NCI-H345 treated with DMSO at 0.1 percent for 48 hours (cell line): ENCODE results near the gene GOT1.
A peak's percentile ranks its signal among the peaks of the same experiment; 100 is the strongest.

Experiments used
- DNase-seq: peaks from one replicate; lab custom pipeline; 2025; ENCODE audit not compliant: unreplicated experiment; lab: John Stamatoyannopoulos, UW

Gene GOT1

DNA sequence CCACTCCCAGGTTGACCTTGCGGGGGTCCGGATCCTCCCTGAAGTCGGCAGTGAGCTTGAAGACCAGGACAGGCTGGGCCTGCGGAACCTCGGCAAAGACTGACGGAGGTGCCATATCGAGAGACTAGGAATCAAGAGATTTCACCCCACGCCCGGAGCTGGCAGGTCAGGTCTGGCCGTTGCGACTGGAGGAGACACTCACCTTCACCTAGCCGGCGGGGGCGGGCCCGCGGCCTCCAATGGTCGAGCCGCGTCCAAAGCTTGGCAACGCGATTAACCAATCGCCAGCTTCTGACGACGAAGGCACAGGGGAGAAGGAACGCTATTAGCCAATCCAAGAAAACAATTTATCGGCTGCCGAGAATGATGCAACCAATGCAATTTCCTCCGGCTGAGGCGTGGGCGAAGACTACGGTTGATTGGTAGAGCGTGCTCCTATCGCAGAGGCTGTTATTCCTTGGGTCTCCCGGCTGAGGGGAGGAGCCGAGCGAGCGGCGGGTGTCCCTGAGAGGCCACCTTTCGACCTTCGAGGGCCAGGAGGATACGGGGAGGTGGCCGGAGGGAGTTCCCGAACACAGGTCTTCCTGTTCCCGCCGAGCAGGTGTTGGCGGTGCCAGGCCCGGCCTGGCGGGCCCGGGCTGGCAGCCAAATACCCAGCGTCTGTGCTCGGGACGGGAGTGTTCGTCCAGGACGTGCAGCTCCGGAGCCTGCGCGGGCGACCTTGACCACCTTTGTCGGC lies at the start of gene GOT1:
GOT1 (minus strand) TSS at position 174 of the 739 bp plus-strand sequence; CDS start at position 115, 59 bp downstream.
- DNase-seq = peak; percentile 87

DNA sequence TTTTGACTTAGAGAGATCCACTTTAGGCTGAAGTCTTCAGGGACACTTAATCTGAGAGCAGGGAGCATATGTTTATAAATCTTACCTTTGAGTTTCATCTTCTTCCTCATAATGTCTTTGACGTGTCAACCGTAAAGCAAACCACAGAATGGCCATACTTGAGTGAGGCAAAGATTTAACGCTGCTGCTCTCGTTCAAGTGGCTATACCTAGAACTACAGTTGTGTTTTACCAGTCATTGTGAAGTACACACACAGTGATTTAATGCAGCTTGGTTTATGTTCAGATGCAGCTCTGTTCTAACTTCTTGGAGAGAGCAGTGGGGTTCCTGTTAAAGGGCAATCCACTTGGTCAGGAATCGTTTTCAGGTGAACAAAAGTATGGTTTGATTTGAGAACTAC lies 39.9 kb upstream of the GOT1 start:
- no peak for DNase-seq

DNA sequence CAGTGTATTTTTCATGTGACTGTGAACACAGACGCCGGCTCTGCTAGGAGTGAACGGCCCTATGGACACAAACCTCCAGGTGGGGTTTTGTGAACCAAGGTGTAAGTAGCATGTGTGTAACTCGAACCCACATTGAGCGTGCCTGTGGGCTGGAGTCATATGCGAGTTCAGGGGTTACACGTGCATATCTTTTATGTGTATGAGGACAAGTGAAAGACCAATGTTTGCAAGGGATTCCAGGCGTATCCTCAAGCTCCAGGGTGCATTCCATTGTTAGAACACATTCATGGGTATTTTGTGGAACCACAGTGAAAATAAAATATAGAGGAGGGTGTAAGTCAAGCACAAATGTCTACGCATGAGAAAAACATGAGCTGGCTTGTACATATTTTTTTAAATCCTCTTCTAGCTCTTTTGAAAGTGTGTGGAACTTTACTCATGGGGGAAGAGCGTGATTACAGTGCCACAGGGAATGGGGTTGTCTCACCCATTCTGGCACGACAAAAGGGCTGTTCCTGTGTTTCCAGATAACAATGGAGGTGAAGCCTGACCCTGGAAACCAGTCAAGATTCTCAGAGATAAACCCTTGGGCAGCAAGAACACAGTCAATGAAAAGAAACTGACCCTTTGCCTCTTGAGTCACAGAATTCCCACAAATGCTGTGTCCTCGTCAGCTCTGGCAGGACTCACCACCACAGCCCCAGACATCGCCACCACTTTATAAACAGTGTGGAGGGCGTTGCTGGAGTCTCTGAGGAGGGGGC lies 37.0 kb upstream of the GOT1 start:
- no peak for DNase-seq

DNA sequence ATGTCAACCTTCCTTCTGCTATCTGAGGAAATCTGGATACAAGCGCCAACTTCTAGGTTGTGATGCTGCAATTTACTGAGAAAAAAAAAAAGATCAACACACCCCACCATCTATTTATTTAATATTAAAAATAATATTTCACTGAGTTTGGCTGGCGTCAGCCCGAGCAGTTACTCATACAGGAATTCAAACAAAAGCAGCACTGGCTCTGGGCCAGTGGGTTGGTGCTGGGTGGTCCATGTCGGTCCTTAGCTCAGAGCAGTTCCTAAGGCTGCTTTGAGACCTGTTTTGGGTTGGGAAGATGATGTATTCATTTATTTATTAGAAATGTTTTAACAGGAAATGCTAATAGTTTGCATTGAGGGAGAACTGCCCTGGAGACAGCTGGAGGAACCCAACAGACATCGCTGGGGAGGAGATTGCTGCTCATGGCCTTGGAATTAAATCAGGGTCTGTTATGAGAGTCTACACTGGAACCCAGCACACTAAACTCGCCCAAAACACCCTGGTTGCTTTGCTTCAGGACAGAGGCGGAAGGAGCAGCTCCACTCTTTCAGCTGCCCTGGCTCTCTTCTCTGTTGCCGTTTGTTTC lies 36.3 kb upstream of the GOT1 start:
- no peak for DNase-seq

DNA sequence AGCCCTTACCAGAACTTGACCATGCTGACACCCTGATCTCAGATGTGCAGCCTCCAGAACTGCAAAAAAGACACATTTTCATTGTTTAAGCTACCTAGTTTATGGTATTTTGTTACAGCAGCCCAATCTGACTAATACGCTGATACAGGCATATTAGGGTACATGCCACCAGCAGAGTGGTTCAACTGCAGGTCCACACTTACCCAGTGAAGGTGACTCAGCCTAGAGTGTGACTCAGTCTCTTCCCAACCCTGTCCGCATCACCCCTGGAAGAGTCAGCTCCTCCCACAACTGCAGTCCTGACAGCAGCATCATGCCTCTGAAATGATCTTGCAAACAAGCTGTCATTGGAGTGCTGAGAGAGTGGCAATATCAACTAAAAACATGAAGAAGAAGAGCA lies 30.8 kb upstream of the GOT1 start:
- DNase-seq = no peak

DNA sequence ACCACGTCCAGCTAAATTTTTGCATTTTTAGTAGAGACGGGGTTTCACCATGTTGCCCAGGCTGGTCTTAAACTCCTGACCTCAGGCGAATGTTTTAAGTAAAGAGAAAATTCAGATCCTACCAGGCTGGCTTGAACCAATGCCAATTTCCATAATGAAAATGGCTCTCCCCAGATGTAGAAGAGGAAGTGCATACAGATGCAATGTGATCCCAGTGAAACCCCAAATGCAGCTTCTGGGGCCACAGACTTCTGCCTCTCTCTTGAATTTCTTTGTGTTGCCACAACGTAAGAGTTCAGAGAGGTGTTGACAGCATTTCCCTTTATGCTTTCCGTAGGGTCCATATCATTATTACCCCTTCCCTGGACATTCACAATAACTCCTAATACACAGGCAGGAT lies 29.6 kb upstream of the GOT1 start:
- no peak for DNase-seq

DNA sequence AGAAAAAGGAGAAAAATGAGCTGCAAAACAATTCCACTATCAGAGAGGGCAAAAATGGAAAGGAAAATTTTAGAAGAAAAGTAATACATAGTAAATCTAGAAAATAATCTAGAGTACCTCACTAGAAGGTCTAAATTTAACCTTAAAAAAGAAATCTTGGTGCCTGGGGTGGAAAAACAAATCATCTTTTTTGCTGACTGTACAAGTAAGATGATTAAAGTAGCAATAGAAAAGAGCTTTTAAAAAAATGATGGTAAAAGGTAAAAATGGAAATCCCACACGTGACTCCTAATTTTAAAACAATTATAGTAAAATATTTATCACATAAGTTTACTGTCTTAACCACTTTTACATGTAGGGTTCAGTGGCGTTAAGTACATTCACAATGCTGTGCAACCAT lies 28.8 kb upstream of the GOT1 start:
- no peak for DNase-seq

DNA sequence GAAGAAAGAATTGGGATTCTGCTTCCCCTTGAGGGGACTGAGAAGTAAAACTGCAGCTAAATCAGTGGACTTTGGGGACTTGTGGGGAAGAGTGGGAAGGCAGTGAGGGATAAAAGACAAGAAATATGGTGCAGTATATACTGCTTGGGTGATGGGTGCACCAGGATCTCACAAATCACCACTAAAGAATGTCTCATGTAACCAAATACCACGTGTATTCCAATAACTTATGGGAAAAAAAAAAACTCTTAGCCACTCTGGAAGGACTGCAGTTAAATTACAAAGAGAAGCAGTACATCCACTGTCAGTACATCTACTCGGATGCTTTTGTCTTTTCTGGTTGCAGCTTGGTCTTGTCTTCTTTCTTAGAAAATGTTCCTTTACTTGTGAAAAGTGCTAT lies 27.4 kb upstream of the GOT1 start:
- DNase-seq = no peak

DNA sequence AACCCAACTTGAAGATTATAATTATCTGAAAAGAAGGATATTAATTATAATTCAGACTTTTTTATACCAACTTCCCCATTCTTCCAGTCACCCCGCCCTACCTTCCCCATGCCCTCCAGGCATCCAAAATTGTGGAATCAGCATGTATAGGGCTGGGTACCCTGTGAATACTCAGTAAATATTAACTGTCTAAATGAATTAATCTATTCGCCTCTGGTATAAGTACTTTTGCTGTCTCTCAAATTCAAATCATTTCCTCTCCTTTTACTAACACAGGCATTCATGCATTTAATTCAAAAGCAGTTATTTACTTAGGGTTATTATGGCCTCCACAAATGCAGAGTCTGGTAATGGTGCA lies 26.5 kb upstream of the GOT1 start:
- DNase-seq = no peak

DNA sequence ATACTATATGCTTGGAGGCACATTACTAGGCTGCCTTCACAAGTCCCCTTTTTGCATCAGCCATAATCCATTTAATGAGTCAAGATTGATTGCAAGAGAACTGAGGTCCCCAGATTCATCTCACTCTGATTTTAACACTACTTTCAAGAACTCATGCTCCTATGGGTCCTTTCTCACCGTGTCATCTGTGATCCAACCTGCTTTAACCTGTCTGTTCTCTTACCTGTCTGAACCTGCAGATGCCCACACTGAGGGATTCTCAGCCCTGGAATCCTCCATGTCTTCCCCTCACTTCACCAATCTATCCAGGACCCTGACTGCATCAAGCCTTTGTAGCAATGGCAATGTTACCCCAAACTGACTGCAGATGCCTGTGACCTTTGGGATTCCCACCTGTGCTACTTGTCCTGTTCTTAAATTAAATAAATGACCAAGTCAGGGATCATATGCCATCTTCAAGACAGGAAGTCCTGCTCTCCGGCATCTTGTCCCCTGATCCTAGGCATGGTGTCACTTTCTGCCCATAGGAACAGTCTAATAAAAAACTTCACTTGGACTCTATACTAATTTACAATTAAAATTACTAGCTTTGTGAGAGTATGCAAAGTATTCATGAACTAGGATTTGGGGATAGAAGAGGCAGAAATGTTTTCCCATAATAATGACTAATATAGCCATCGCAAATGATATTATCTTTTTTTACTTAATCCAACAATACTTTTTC lies 25.9 kb upstream of the GOT1 start:
- no peak for DNase-seq

DNA sequence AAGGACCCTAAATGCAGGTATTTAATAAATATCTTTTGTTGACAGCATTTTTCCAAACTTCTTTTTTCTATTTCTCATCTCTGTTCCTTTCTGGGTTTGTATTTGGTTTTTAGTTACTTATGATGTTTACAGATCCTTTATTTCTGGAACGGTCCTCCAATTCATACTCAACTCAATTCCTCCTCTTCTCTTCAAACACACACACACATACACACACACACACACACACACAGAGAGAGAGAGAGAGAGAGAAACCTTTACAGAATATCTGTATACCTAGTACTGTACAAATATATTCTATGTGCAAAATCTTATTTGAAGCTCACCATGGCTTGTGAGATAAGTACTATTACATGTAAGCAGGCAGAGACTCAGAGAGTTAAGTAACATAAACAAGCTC lies 21.6 kb upstream of the GOT1 start:
- no peak for DNase-seq

DNA sequence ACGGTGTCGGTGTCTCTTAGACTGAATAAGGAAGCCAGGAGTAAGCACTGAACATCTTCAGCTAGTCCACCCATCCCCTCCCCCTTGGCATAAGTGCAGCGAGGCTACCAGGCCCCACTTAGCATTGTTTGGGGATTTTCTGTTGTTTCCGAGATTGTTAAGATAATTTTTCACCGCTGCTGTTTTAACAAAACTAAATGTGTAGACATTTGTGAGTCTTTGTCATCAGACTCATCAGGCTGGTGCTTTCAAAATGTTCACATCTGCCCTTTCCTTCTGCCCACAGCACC lies 21.0 kb upstream of the GOT1 start:
- no peak for DNase-seq

DNA sequence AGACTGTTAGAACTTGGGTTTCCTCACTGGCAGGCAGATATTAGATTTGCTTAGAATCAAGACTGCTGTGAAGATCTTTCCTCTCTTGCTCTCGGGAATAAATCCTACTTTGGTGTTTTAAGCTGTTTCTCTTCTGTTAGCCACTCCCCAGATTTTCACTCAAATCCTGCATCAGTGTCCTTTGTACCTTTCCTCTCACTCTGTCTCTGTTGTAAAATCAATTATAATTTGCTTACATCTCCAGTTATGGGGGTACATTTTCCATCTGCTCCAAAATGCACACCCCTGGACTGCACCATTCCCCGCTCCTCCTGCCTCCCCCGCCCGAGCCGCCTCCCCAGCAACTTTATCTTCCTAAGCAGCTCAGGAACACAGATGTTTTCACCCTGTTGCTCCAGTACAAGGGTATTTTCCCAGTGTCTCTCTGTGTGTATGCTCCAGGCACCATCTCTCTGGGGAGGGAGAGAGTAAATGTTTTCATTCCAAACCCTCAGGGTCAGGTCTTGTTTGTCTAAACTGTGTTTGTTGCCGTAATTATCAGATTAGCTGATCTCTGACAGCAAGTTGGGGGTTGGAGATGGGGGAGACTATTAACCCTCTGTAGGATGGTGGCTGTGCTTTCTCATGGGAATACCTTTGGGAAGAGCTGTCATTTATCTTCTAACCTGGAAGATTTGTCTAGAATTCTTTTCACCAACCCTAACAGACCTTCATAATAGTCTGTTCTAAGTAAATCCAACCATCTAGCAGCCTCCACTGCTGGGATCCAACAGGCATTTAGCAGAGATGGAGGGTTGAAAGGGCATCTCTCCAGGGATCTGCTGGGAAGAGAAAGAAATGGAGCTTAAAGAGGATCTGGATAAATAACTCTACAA lies 20.4 kb upstream of the GOT1 start:
- no peak for DNase-seq

DNA sequence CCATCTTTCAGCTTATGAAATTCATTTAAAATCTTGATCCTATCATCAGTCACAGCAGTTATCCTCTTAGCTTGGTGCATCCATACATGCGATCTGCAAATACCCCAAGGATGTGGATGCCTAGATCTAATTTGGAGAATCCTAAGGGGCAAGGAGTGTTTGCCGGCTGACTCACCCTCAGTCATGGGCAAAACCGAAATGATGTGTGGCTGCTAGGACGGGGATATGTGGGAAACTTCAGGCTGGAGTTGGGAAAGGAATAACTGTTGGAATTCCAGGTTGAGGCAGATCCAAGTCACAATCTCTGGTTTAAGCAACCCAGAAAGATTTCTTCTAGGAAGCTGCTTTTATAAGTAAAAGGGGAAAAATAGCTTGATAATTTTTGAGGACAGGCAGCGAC lies 19.7 kb upstream of the GOT1 start:
- no peak for DNase-seq

DNA sequence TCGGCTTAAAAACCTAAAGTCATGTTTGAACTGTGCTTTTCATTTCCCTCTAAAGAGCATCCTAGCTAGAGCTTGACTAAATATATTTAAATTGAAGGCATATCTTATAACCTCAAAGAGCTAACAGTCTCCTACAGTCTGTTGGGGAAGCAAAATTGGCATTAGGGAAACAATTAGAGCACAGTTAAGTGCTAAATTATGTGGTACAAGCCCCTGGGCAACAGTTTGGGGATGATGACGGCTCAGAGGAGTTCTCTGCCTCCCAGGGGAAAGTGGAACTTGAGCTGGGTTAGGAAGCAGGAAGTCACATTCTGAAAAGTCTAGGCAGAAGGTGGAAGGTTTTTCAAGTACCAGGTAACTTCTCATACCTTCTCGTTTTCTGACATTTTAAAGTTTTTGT lies 18.6 kb upstream of the GOT1 start:
- no peak for DNase-seq

DNA sequence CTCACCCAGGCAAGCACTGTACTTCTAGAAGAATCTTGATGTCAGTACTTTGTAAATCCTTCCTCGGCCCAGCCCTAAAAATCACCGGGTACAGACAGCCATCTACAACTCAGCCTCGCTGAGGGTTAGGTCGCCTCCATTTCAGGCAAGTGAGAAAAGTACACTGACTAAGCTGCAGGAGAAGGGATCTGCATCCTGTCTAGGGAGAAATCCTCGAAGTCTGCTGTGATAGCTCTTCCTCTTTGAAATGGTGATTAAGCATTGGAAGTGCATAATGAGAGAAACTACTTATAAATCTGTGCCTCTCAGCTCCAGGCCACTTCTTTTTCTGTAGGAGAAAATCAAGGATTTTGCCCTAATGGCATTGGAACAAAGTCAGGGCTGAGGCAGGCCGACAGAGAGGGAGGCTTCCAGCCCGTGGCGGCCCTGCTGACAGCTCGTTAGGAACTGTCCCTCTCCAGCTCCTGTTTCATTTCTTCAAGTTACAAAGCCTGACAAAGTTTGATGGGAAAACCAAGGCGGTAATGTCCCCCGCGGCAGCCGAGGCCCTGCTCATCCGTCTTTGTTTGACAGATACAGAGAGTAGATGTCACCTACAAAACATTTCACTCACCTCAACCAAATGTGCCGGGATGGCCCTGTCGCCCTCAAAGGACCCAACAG lies 14.1 kb upstream of the GOT1 start:
- DNase-seq = no peak

DNA sequence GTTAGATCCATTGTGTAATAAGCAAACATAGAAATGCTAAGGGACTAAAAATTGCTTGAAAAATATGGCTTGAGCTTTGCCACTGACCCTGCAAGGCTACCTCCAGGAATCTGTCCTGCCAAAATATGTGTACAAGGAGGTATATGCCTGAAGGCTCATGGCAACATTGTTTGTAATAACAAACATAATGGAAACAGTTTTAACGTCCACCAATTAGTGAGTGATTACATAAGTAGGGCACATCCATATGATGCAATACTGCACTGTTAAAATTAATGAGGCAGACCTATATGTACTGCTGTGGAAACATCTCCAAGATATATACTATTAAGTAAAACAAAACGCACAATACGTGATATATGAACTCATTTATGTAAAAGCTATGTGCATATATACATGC lies 13.1 kb upstream of the GOT1 start:
- no peak for DNase-seq

DNA sequence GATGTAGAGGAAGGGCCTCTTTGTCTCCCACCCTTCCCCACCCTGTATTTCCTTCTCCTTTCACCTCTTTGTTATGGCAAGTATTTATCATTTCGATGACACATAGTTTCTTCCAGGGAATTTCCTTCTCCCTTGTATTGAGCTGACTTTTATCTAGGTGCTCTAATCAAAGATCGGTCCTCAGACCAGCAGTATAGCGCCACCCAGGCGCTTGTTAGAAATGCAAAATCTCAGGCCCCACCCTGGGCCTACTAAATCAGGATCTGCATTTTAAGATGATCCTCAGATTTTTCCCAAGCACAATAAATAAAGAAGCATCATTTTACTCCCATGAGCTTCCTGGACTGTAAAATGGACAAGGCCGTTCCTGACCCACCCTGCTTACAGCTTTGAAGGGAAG lies 12.0 kb upstream of the GOT1 start:
- DNase-seq = no peak

DNA sequence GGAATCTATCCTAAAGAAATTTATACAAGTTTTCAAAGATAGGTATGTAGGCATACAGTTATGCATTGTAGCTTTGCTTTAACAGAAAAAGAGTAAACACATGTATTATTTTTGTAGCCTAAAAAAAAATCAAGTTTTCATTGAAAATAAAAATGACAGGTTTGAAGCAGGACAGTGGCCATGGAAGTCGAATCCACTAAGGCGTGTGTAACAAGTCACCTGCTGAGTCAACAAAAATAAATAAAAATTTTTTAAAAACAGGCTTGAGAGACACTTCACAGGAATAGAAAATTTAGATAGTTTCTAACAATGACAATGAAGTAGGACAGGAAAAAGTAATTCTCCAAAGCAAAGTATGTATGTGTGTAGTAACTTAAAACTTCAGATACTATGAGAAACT lies 8.5 kb upstream of the GOT1 start:
- no peak for DNase-seq

DNA sequence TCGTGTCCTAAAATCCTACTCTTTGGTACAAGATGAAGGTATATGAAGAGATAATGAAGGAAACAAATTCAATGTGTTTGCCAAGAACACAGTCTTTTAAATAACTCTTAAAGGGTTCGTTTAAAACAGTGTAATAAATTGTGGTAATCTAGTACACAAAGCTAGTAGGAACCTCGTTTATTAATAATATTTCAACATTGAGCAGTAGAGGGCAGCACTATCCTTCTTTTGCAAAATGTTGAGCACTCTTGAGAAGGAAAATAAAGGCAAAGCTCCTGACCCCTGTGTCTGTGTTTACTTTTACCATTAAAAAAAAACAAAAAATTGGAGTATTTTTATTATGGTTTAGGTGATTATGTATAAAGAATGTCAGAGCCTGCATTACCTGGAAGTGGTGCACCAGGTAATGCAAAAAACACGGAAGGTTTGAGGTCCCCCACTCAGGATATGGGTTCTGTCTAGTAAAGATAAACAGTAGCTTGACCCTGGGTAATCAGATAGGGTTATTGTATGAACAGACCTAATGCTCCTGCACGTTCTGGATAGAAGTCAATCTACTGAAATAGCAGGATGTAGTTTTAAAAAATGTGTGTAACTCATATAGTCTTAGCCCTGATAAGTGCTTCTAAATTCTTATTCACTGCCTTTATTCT lies 5.7 kb upstream of the GOT1 start:
- peak; percentile 37 for DNase-seq
